Measurements from ENCODE around the gene TIMM13.

Gene TIMM13

GRCh38 chr19:2381148-2381820, 46.1 kb downstream of the TIMM13 start:
- DNase-seq (ENCODE audit: low spot score) = no peak

- no peak for DNase-seq (ENCODE audit: low spot score)
These were observed 46.8 kb downstream of the TIMM13 start for GRCh38 chr19:2380567-2380966.

- no peak for DNase-seq (ENCODE audit: low spot score)
These were observed 50.4 kb downstream of the TIMM13 start for GRCh38 chr19:2376784-2377519.
